Coronary artery (tissue), 2 donors: ENCODE measurements around the gene BRICD5.
A peak's percentile ranks its signal among the peaks of the same experiment; 100 is the strongest.

Experiments
- DNase-seq: peaks from one replicate; pipeline ENCODE4 v3.0.0-alpha.2; 2017; ENCODE audit warnings: low spot score
- H3K27ac ChIP-seq, 2 donors: fragments of 200-600 bp; sonication (generic); one replicate each; pipeline ENCODE4 v1.5.1; 2016 to 2019
- H3K4me3 ChIP-seq: fragments of 200-600 bp; sonication (generic); 2 replicates; pipeline ENCODE4 v1.5.1; 2016; ENCODE audit warnings: mild to moderate bottlenecking, moderate library complexity
- TF ChIP-seq, protein P1 (sequence below): fragments of 200-600 bp; sonication (generic); IDR thresholded peaks from one replicate; pipeline ENCODE4 v1.5.1; 2019; ENCODE audit warnings: antibody characterized with exemption

Gene BRICD5

DNA sequence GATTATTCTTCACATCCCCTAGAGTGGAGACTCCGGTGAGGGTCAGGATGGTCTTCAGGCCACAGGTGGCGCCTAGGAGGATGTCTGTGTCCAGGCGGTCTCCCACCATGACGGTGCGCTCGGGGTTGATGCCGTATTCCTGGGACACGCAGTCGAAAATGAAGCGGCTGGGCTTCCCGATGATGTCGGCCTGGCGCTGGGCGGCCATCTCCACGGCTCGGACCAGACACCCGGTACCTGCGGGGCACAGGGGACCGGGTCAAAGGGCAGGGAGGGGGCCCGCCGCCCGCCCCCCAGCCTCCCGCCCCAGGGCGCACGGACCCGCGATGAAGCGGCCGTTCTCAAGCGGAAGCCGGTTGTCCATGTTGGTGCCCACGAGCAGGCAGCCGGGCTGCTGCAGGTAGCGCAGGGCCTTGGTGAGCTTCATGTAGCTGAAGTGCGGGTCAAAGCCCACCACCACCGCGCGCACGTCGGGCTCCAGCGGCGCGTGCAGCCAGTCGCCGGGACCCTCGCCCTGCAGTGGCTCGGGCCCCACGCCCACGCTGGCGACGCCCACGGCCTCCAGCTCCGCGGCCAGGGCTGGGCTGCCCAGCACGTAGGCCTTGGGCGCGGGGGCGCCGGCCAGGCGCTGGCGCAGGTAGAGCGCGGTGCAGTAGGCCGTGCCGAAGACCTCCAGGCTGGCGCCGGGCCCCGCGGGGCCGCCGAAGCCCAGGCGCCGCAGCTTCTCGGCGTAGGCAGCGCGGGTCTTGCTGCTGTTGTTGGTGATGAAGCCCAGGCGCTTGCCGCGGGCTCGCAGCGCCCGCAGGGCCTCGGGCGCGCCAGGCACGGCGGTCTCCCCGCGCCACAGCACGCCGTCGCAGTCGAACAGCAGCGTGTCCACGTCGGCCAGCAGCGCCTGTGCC lies 3.4 kb upstream of the BRICD5 start:
- no peak for DNase-seq
- H3K4me3 ChIP-seq = peak overlapping the region; percentile 87
- TF ChIP-seq, protein P1, sequence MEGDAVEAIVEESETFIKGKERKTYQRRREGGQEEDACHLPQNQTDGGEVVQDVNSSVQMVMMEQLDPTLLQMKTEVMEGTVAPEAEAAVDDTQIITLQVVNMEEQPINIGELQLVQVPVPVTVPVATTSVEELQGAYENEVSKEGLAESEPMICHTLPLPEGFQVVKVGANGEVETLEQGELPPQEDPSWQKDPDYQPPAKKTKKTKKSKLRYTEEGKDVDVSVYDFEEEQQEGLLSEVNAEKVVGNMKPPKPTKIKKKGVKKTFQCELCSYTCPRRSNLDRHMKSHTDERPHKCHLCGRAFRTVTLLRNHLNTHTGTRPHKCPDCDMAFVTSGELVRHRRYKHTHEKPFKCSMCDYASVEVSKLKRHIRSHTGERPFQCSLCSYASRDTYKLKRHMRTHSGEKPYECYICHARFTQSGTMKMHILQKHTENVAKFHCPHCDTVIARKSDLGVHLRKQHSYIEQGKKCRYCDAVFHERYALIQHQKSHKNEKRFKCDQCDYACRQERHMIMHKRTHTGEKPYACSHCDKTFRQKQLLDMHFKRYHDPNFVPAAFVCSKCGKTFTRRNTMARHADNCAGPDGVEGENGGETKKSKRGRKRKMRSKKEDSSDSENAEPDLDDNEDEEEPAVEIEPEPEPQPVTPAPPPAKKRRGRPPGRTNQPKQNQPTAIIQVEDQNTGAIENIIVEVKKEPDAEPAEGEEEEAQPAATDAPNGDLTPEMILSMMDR = no peak
- H3K27ac ChIP-seq = peak overlapping the region; percentile 57 to 93

GRCh38 chr16:2212362-2213324 lies 2.0 kb upstream of the BRICD5 start:
- no peak for DNase-seq
- Histone ChIP-seq H3K27ac (no peak overlapping the region), H3K4me3 (peak overlapping the region; percentile 87)
- TF ChIP-seq, protein P1 = no peak

DNA sequence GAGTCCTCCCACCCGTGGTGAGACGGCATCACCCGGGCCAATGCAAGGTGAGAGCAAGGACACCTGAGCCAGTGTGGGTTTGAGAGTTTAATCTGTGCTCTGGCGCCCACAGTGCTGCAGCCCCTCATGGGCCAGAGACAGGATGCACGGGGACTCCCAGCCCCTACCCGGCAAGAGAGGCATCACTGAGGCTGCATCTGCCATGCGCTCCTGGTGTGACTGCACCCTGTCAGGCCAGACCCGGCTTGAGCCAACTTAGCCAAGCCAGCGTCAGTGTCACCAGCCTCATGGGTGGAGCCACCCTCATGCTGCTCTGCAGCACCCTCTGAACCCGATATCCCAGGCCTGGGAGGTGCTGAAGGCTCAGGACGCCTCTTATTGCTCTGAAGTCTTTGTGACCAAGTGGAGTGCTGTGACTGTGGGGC lies 1.3 kb upstream of the BRICD5 start:
- no peak for DNase-seq
- no peak overlapping the region for H3K4me3 ChIP-seq
- no peak overlapping the region for H3K27ac ChIP-seq
- TF ChIP-seq, protein P1 = no peak

DNA sequence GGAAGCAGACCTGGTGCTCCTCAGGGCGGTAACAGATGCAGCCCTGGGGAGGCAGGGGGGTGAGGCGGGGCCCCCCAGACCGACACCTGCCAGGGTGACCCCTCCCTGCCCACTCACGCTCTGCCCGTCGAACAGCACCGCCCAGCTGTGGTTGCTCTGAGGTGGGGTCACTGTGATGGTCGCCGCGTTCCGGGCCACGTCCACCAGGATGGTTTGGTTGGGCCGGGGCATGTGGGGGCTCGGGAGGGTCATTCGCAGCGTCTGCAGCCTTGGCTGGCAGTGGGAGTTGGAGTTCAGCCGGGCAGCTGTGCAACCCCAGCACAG lies 692 bp downstream of the BRICD5 start:
- DNase-seq = no peak
- TF ChIP-seq, protein P1 = no peak
- H3K27ac ChIP-seq = no peak overlapping the region
- no peak overlapping the region for H3K4me3 ChIP-seq

DNA sequence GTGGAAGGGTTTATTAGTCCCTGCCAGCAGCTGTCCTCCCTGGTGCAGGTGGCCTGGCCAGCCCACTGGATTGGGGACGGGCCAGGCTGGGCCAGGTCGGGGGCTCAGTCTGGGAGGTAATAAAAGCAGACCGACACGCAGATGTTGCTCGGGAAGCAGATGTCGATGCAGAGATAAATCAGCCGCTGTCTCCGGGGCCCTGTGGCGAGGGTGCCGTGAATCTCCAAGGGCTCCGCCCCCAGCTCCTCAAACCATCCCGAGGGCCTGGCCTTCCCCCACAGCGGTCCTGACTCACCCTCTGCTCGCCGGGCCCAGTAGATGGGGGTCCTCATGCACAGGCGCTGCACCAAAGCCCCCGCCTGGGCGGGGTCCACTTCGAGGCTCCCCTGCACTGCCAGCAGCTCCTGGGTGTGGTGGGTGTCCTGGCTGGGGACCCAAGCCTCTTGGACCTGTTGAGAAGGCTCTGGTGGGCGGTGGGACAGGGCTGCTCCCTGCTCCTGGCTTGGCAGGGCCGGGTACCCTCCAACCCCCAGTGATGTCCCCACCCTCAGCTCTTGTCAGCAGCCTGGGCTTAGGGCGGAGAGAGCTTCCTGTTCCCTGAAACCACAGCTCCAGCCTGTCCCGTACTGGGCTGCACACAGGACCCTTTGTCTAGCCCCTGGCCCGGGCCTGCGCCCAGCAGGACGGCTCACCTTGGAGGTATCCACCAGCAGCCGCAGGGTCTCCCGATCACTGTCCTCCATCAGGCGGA lies 1.2 kb downstream of the BRICD5 start:
- TF ChIP-seq, protein P1 = no peak
- DNase-seq = no peak
- H3K27ac ChIP-seq = no peak overlapping the region
- H3K4me3 ChIP-seq = no peak overlapping the region

DNA sequence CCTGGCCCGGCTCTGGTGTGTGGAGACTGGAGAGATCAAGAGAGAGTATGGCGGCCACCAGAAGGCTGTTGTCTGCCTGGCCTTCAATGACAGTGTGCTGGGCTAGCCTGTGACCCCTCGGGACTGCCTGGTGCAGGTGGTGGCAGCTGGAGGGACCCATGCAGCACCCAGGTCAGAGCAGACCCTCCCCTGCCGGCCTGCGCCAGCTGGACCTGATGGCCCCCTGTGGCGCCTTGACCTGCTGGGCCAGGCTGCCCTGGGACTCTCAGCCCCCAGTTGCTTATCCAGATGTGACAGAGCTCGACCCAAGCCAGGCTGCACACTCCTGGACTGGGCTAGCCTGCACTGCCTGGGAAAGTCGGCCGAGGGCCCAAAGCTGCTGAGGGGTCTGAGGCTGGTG lies 1.9 kb downstream of the BRICD5 start:
- Histone ChIP-seq H3K4me3 (no peak overlapping the region), H3K27ac (no peak overlapping the region)
- TF ChIP-seq, protein P1 = no peak
- no peak for DNase-seq
